Testis (tissue), 2 donors: ENCODE measurements around the gene PTPRD.

Experiments
- CTCF ChIP-seq, 3 experiments: fragments of 450-650 bp in 2 of 3; fragments of 200-600 bp in 1 of 3; sonication (generic) in 1 of 3; IDR thresholded peaks; one replicate each; pipeline ENCODE4 v1.5.1; 2016 to 2019; ENCODE audit warnings: antibody characterized with exemption in 3 of 3, mild to moderate bottlenecking in 2 of 3, moderate library complexity in 1 of 3
- POLR2A ChIP-seq: fragments of 450-650 bp; IDR thresholded peaks from one replicate; pipeline ENCODE4 v1.6.1; 2017; ENCODE audit warnings: antibody characterized with exemption, mild to moderate bottlenecking, moderate library complexity

DNA sequence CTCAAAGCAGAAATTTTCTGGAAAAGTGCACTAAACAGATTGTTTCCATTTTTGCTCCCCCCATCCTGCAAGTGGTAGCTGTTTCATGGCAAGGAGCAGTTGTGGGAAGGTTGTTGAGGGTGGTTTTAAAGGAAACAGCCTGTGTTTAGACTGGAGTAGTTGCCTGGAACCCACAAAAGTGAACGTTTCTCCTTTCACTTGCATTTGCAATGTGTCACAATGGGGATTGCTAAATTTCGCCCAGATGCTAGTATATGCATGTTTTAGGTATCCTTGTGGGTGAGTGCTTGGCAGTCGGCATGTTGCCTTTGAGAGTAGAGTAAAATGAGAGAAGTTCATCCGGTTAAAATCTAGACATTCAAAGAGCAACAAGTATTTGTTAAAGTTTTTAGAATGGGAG, 1713.3 kb downstream of the PTPRD start:
- TF ChIP-seq CTCF (IDR thresholded peaks at IDR 0.05) (no peak), POLR2A (no peak)
